GM18502 (cell line): ENCODE data around the gene IL22RA2.

Source experiments
- ATAC-seq: cut with Tn5 transposase; IDR thresholded peaks from one replicate; pipeline ENCODE4 v1.9.1; 2021; ENCODE audit warnings: mild to moderate bottlenecking; ENCODE audit not compliant: unreplicated experiment, poor library complexity

IL22RA2 gene

GRCh38 chr6:137200288-137200687, 26.8 kb upstream of the IL22RA2 start:
- no peak for ATAC-seq

GRCh38 chr6:137197684-137198645, 24.5 kb upstream of the IL22RA2 start:
- no peak for ATAC-seq

GRCh38 chr6:137193256-137194070, 20.0 kb upstream of the IL22RA2 start:
- ATAC-seq: no peak

- ATAC-seq: no peak
Measured at GRCh38 chr6:137192821-137193220, 19.4 kb upstream of the IL22RA2 start.

GRCh38 chr6:137191670-137192069, 18.2 kb upstream of the IL22RA2 start:
- no peak for ATAC-seq

GRCh38 chr6:137191236-137191635, 17.8 kb upstream of the IL22RA2 start:
- ATAC-seq: no peak

GRCh38 chr6:137190583-137191094, 17.2 kb upstream of the IL22RA2 start:
- no peak for ATAC-seq

GRCh38 chr6:137188855-137189254, 15.4 kb upstream of the IL22RA2 start:
- ATAC-seq: no peak

GRCh38 chr6:137185290-137185689, 11.8 kb upstream of the IL22RA2 start:
- ATAC-seq: no peak

GRCh38 chr6:137182654-137183073, 9.2 kb upstream of the IL22RA2 start:
- ATAC-seq: no peak

- no peak for ATAC-seq
Measured at GRCh38 chr6:137181891-137182653, 8.6 kb upstream of the IL22RA2 start.

GRCh38 chr6:137177611-137178010, 4.2 kb upstream of the IL22RA2 start:
- no peak for ATAC-seq

- ATAC-seq: no peak
Measured at GRCh38 chr6:137176729-137177128, 3.3 kb upstream of the IL22RA2 start.

- no peak for ATAC-seq
Measured at GRCh38 chr6:137175868-137176245, 2.4 kb upstream of the IL22RA2 start.

GRCh38 chr6:137175157-137175867, 1.9 kb upstream of the IL22RA2 start:
- ATAC-seq: no peak

GRCh38 chr6:137172734-137173431, 561 bp downstream of the IL22RA2 start:
- no peak for ATAC-seq

GRCh38 chr6:137171824-137172733, 1.4 kb downstream of the IL22RA2 start:
- peak; percentile 57 for ATAC-seq

GRCh38 chr6:137171053-137171374, 2.4 kb downstream of the IL22RA2 start:
- ATAC-seq: no peak
